ENCODE data around the gene MALRD1. TPM values are rescaled to one million over a fixed set of nuclear protein-coding genes. Genes with fewer than 3 reads are reported as not detected.
A peak's percentile ranks its signal among the peaks of the same experiment; 100 is the strongest.

Gene MALRD1
- total RNA-seq, 1 experiment from 2014 or later = 8.2 TPM

- ChIA-PET CTCF (interaction anchor here (0.8 kb wide), 1 partner anchor 1356 kb away, joined by 3 read pairs; no protein-coding TSS in a partner anchor), POLR2A (no interaction called here)
- Histone ChIP-seq H3K27me3 (replicated peaks; ENCODE audit: control insufficient read depth, insufficient read depth, low read length) (no peaks in the 10 kb centered on the region), H3K4me1 (no peaks in the 10 kb centered on the region), H3K9me3 (no peaks in the 10 kb centered on the region), H3K4me3 (ENCODE audit: low read depth, low read length) (no peak overlapping the region), H3K36me3 (ENCODE audit: control insufficient read depth, insufficient read depth, low read length) (no peaks in the 10 kb centered on the region)
- no peaks in the 10 kb centered on the region for H3K4me1 Mint-ChIP-seq (ENCODE audit: low read depth, unreplicated experiment)
- DNase-seq = peak in 1 of 2 experiments; percentile 30
- H3K4me3 Mint-ChIP-seq (ENCODE audit: unreplicated experiment) = no peak overlapping the region
- no peaks in the 10 kb centered on the region for H3K36me3 Mint-ChIP-seq (ENCODE audit: insufficient read depth, unreplicated experiment)
- H3K27ac Mint-ChIP-seq (ENCODE audit: unreplicated experiment) = no peak overlapping the region
- intact Hi-C loops (cut with micrococcal nuclease; ENCODE audit: unreplicated experiment) = loop anchor here (1.0 to 5.0 kb wide), 3 partner anchors 376 to 1445 kb away; no protein-coding TSS in a partner anchor
- TF ChIP-seq CTCF (IDR thresholded peaks at IDR 0.05; ENCODE audit: insufficient read depth in 1 of 2, low read depth in 1 of 2, low read length in 1 of 2, severe bottlenecking in 1 of 2, unreplicated experiment in 1 of 2) = peak; percentile 28 to 53
- no TSS peak for BruUV-seq (replicated peaks)
- H3K9me3 Mint-ChIP-seq (ENCODE audit: unreplicated experiment) = no peaks in the 10 kb centered on the region
- H3K27me3 Mint-ChIP-seq (ENCODE audit: insufficient read depth, unreplicated experiment) = no peaks in the 10 kb centered on the region
Measured at GRCh38 chr10:19412531-19412930, 363.9 kb downstream of the MALRD1 start.

- Mint-ChIP-seq H3K27ac (ENCODE audit: unreplicated experiment) (no peak overlapping the region), H3K27me3 (ENCODE audit: insufficient read depth, unreplicated experiment) (no peaks in the 10 kb centered on the region), H3K9me3 (ENCODE audit: unreplicated experiment) (no peaks in the 10 kb centered on the region), H3K4me3 (ENCODE audit: unreplicated experiment) (no peak overlapping the region), H3K4me1 (ENCODE audit: low read depth, unreplicated experiment) (no peaks in the 10 kb centered on the region), H3K36me3 (ENCODE audit: insufficient read depth, unreplicated experiment) (no peaks in the 10 kb centered on the region)
- no peak for DNase-seq
- BruUV-seq (replicated peaks) = no TSS peak
- Histone ChIP-seq H3K4me3 (ENCODE audit: low read depth, low read length) (no peak overlapping the region), H3K27me3 (replicated peaks; ENCODE audit: control insufficient read depth, insufficient read depth, low read length) (no peaks in the 10 kb centered on the region), H3K36me3 (ENCODE audit: control insufficient read depth, insufficient read depth, low read length) (no peaks in the 10 kb centered on the region), H3K9me3 (no peaks in the 10 kb centered on the region), H3K4me1 (no peaks in the 10 kb centered on the region)
- POLR2A ChIA-PET = no interaction called here
- CTCF ChIA-PET = no interaction called here
- no peak for TF ChIP-seq CTCF (IDR thresholded peaks at IDR 0.05; ENCODE audit: insufficient read depth in 1 of 2, low read depth in 1 of 2, low read length in 1 of 2, severe bottlenecking in 1 of 2, unreplicated experiment in 1 of 2)
- intact Hi-C loops (cut with micrococcal nuclease; ENCODE audit: unreplicated experiment) = no loop called here
Measured at GRCh38 chr10:19416164-19416563, 367.6 kb downstream of the MALRD1 start.

- Mint-ChIP-seq H3K9me3 (ENCODE audit: unreplicated experiment) (no peaks in the 10 kb centered on the region), H3K4me1 (ENCODE audit: low read depth, unreplicated experiment) (no peaks in the 10 kb centered on the region), H3K27ac (ENCODE audit: unreplicated experiment) (no peak overlapping the region), H3K27me3 (ENCODE audit: insufficient read depth, unreplicated experiment) (no peaks in the 10 kb centered on the region), H3K36me3 (ENCODE audit: insufficient read depth, unreplicated experiment) (no peaks in the 10 kb centered on the region), H3K4me3 (ENCODE audit: unreplicated experiment) (no peak overlapping the region)
- Histone ChIP-seq H3K4me1 (no peaks in the 10 kb centered on the region), H3K9me3 (no peaks in the 10 kb centered on the region), H3K27me3 (replicated peaks; ENCODE audit: control insufficient read depth, insufficient read depth, low read length) (no peaks in the 10 kb centered on the region), H3K36me3 (ENCODE audit: control insufficient read depth, insufficient read depth, low read length) (no peaks in the 10 kb centered on the region), H3K4me3 (ENCODE audit: low read depth, low read length) (no peak overlapping the region)
- POLR2A ChIA-PET = no interaction called here
- CTCF ChIA-PET = no interaction called here
- intact Hi-C loops (cut with micrococcal nuclease; ENCODE audit: unreplicated experiment) = no loop called here
- no TSS peak for BruUV-seq (replicated peaks)
- DNase-seq = no peak
- no peak for TF ChIP-seq CTCF (IDR thresholded peaks at IDR 0.05; ENCODE audit: insufficient read depth in 1 of 2, low read depth in 1 of 2, low read length in 1 of 2, severe bottlenecking in 1 of 2, unreplicated experiment in 1 of 2)
Measured at GRCh38 chr10:19417740-19418139, 369.1 kb downstream of the MALRD1 start.
